HG03342 (cell line): ENCODE measurements around the gene RSPRY1.
"Not testable (repeated sequence)": the region's sequence is repeated elsewhere in the genome, so short reads cannot be mapped to it uniquely, and the experiment has no call there.

ENCODE experiments used
- ATAC-seq: cut with Tn5 transposase; IDR thresholded peaks from one replicate; pipeline ENCODE4 v1.9.1; 2021; ENCODE audit warnings: mild to moderate bottlenecking, moderate library complexity; ENCODE audit not compliant: unreplicated experiment

RSPRY1 gene

DNA sequence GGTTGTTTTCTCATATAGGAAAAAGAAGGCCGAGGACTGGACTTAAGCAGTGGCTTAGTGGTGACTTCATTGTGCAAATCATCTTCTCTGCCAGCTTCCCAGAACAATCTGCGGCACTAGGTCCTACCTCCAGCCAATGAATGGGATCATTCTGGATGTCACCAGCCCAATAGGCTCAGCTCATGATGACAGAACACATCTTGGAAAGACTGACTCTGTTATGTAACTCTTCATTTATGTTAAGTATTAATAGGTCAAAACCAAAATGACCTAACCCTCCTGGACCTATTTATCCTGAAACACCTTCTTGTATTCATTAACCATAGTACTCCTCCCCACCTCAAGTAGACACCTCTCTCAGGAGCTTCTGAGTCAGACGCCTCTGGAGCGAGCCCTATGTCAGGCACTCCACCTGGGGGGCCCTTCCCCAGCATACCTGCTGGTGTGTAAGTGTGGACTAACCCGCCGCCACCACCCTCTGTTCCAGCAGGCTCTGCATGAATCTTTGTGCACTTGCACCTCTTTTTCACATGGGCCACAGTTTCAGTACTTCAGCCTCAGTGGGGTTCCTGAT is 66.1 kb downstream of the RSPRY1 start:
- no peak for ATAC-seq

DNA sequence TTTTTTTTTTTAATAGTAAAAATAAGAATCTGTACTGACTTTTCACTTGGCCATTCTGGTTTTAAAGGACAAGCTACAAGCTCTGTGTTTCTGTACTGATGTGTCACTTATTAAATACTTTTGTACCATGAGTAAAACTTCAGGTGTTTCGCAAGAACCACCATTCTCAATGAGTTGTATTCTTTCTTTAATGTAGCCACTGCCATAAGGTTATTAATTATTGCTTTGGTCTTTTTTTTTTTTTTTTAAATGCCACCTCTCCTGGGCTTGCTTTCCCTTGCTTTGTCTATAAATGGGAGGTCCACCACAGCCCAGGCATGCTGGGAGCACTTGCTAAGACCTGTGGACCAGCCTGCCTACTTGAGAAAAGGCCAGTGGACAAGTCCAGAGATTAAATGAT is 67.3 kb downstream of the RSPRY1 start:
- ATAC-seq = no peak

DNA sequence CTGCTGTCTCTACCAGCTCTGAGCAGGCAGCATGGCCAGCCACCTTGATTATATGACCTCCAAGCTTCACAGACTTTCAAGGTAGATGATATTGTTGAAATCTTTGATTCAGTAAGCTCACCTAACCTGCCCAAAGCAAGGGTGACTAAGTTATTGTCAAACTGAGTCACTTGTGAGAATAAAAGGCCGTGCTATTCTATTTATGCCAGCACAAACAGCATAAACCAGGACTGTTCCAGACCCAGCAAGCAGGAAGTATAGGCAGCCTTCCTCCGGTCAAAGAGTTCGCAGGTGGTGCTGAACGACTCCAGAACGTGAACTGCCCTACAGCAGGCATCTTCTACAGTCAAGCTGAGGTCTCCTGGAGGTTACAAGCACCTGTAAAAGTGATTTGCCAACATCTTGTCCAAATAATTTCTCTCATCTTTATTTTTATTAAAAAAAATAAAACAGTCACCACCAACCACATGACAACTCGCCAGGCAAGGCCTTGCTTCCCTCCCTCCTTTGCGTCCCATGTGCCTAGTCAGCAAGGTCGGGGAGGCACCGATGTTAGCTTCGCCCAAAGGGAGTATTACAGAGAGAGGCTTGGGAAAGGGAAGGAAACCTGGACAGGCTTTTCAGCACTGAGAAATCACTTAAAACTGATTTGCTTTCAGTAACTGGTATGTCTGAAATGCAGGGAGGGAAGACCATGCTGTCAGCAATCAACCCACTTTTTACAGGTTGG is 69.7 kb downstream of the RSPRY1 start:
- ATAC-seq = no peak

DNA sequence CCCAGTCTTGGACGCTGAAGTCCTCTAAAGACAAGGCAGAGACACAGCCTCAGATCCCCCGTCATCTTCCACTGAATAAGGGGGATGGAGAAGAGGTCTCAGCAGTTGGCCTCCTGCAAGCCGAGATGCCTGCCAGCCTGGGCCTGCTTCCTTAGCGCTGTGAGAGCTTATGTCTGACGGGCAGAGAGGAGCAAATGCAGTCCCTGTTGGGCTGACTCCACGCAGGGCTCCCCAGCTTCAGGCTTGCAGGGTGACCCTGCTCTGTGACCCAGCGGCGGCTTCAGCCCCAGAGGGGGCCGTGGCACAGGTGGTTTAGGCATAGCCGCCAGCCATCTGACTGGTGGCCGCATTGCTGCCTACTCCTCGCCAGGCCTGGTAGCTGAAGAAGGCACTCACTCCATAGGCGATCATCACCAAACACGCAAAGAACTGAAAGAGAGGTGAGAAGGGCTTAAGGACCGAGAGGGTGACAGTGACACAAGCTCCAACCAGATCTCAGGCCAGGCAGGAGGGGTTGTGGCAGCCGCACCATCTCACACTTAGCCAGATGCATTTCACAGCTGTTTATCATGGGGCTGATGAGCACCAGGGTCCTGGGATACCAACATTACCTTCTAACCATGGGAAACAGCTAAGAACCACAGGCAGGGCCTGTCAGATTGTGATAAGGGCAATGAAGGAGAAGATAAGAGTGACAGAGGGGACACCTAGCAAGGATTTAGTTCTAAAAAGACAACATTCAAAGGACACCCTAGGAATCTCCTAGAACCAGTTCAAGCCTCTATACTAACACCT is 70.7 kb downstream of the RSPRY1 start:
- ATAC-seq = no peak

DNA sequence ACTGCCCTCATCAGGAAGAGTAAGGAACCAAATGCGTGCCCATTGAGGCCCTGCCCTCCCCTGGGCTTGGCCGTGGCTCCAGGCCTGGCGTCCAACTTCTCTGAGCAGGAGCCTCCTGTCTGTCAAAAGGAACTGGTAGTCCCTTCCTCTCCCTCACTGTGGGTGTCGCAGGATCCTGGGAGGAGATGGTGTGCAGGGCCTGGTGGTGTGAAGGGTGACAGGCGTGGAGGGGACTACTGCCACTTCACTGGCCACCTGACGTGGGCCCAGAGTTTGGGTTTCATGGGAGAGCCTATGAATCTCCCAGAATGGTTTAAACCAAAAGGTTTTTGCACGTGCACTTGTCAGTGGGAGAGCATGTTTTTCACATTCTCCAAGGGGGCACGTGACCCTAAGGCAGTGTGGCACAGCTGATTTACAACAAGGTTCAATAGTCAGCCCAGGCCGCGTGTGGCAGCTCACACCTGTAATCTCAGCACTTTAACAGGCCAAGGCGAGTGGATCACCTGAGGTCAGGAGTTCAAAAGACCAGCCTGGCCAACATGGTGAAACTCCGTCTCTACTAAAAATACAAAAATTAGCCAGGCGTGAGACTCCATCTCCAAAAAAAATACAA is 71.4 kb downstream of the RSPRY1 start:
- ATAC-seq = no peak

DNA sequence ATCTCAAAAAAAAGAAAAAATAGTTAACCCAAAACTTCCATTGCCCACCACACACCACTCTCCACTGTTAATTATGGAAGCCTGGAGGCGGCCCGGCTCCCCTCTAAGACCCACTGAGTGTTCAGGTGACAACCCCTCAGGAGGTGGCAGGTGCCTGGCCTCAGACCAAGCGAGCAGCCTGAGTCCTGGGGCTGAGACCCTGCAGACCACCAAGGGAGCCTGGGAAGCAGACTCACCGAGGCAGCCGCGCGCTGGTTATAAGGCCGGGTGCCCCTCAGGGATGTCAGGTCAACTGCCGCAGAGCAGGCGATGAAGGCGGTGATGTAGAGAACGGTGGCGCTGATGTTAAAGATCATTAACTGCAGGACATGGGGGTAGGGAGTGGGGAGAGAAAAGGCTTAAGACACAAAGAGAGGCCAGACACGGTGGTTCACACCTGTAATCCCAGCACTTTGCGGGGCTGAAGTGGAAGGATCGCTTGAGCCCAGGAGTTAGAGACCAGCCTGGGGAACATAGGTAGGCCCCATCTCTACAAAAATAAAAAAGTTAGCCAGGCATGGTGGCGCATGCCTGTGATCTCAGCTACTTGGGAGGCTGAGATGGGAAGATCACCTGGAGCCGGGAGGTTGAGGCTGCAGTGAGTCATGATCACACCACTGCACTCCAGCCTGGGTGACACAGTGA is 72.2 kb downstream of the RSPRY1 start:
- no peak for ATAC-seq

DNA sequence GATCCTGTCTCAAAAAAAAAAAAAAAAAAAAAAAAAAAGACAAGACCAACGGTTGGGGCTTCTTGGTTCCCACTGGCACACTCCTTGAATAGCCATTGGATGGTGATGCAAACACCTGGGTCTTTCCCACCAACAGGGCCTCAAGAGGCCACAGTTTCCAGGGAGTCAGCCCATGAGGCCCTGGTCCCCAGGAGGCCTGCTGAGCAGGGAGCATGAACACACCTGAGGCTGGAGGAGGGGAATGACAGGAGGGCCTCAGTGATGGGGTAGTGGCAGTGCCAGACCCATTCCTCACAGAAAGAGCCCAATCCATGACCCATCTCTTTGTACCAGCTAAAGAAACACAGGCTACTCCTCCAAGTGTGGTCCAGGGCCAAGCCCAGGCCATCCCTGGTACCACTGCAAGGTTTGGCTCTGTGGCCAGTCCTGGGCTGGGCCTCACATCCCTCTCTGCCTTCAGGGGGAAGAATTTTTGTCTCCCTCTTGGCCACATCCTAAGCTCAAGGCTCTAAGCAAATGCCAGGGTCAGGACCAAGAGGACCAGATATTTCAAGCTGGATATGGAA is 72.9 kb downstream of the RSPRY1 start:
- no peak for ATAC-seq

DNA sequence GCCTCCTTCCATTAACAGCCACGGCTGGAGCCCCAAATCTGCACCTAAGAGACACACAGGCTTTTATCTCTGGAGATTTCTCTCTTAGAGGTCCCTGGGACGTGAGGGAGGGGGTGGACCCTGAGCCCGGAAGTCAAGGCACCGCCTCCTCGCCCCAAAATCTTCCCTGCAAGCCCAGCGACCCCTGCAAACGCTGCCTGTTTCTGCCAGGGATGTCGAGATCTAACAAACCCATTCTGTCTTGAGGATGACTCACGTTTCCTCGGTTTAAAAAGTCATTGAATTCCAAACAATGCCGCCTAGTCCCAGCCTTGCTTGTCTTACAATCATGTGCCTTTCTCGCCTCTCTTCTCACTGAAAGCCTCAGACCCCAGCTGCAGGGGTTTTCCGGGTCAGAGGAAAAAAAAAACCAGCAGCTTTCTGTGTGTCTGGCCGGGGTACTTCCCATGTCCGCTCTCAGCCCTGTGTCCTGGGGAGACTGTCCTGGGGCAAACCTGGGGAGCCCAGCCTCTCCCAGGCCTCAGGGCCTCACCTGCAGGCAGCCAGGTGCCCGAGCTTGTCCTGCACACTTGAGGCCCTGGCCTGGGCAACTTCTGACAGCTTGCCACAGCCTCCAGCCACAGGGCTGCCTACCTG is 74.3 kb downstream of the RSPRY1 start:
- no peak for ATAC-seq

DNA sequence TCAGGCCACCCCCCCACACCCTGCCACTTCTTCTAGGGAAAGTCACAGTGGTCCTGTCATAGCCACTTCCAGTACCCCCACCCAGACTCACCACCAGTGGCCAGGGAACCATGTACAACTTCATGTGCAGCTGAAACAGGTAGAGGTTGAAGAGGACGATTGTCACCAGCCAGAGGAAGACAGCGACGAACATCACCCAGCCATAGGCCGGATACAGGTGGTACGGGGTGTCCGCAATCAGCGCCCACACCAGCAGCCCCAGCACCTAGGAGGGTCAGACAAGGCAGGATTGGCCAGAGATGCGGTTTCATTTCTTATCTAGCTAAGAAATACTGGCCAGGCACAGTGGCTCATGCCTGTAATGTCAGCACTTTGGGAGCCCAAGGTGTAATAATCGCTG is 75.7 kb downstream of the RSPRY1 start:
- ATAC-seq = no peak

DNA sequence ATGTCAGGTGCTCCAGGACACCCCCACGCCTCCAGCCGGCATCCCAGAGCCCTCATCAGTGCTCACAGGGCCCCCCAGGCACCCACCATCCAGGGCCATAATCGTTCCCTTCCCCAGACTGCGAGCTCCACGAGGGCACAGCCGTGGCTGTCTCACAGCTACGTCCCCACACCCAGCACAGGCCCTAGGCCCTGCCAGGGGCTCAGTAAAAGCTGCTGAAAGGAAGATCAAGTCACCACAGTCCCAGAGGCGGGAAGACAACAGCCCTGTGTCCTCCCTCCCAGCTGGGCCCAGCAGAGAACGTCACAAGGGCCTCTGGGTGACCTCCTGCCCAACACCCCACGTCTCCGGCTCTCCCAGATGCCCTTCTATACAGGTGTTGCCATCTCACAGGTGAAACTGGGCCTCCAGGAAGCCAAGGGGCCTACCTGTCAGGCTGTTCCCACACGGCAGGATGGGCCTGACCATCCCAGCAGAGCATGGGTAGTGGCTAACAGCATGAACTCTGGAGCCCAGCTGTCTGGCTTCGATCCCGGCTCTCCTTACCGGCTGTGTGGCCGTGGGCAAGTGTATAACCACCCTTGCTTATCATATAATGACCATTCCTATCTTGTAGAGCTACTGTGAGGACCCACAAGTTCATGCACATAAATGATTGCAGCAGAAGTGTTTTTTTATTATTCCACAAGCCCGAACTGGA is 76.9 kb downstream of the RSPRY1 start:
- ATAC-seq = no peak

DNA sequence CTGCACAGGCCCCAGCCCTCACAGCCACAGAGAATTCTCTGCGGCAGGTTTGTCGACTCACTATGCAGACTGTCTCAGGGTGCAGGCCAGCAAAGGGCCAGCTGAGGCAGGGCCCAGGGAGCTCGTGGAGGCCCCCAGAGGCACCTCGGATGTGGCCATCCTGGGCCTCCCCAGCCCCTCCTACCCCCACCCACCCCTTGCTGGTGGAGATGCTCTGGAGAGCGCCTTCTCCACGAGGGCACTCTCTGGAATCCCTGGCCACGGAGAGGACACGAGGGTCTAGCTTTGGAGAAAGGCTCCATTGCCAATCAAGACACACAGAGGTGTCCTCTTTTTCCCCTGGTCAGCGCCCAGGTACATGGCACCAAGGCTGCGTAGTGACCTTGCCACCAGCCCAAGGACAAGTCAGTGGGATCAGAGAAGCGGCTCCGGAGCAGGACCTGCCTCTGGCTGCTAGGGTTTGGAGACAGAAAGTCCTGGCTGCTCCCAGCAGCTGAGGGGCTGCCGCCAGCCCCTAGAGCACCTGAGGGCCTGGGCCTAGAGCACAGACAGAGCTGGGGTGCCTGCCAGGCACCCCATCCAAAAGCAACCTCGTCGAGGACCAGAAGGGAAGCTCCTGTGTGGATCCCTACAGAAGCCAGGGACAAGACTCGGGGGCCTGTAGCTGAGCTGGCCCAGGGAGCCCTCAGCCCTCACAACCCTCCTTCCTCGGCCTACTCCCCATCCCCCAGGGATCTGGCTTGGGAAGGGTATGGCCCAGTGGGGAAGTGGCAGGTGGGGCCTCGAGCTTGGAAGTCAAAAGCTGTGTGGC is 77.6 kb downstream of the RSPRY1 start:
- ATAC-seq = no peak

DNA sequence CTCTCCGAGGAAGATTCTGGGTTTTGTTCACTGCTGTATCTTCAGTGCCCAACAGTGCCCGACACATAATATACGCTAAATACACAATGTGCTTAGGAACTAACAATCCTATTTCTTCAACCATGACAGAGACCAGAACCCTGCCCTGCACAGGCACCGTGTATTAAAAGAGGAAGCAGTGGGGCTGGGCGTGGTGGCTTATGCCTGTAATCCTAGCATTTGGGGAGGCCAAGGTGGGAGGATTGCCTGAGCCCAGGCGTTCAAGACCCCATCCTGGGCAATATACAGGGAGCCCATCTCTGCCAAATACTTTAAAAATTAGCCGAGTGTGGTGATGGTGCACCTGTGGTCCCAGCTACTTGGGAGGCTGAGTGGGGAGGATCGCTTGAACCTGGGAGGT is 78.3 kb downstream of the RSPRY1 start:
- ATAC-seq = no peak

DNA sequence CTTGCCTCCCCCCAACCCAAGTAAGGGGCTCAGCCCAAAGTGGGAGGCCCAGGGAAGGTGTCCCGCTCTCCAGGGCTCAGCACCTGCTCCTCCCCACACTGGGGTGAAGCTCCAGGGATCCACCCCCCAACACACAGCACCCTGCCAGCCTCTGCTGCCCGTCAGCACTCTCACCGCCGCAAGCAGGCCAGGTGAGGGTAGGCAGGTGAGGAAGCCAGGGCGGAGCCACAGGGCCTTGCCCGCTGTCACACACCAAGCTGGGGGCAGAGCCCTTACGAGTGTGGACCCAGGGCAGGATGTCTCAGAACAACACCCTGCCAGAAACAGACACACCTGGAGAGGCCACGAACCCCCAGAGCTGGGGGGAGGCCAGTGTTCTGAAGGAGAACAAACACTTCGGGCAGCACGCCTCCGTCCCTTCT is 78.8 kb downstream of the RSPRY1 start:
- no peak for ATAC-seq

DNA sequence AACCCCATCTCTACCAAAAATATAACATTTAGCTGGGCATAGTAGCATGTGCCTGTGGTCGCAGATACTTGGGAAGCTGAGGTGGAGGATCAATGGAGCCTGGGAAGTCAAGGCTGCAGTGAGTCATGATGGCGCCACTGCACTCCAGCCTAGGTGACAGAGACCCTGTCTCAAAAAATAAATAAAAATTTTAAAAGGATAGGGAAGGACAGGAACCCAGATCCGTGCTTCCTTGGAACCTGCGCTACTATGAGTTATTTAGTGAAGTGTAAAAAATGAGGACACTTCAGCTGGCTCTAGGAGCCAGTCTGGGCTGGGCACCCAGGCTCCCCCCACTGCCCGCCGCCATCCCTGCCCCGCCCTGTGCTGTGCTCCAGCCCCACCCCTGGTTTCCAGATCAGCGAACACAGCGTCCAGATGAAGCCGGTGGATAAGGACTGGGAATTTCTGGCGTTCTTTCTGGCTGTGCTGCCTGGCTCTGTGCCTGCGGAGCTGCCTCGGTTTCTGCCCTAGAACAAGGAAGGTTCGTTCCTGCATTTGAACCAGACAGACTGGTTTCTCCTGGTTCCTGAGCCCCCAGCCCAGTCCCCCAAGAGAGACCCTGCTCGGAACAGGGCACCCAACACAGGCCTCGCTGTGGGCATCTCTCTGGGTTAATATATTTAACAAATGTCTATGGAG is 79.9 kb downstream of the RSPRY1 start:
- ATAC-seq = no peak

DNA sequence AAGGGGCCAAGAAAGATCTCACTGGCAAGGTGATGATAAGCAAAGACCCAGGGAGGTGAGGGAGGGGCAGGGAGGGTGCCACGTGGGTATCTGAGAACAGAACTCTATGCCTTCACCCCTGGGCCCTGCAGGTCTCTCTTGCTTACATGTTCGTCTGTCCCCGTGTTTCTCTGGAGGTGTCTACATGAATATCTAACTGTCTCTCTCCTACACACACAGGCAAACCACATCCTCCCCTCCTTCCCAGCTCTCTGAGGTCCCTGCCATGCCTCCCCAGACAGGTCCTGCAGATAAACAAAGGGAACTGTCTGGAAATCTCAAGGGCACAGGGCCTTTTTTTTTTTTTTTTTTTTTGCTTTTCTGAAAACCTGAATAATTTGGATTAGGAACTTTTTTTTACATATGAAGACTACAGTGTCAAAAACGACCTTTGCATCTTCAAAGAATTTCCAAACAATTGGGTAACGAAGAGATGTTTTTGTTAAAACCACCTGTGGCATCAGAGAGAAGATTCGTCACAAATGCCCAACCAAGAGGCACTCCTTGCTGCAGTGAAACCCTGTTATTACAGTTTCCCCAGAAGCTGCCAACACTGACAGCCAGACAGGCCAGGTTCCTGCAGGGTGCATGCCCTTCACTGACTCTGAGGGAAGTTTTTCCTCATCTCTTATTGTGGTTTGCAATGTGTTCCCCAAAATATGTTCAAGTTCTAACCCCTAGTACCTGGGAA is 80.6 kb downstream of the RSPRY1 start:
- ATAC-seq = no peak

DNA sequence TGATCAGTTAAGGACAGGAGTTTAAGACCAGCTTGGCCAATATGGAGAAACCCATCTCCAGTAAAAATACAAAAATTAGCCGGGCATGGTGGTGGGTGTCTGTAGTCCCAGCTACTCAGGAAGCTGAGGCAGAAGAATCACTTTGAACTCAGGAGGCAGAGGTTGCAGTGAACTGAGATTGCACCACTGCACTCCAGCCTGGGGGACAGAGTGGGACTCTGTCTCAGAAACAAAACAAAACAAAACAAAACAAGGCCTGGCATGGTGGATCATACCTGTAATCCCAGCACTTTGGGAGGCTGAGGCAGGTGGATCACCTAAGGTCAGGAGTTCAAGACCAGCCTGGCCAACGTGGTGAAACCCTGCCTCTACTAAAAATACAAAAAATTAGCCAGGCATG is 81.2 kb downstream of the RSPRY1 start:
- ATAC-seq = not testable (repeated sequence)
